Nephron progenitor cell (in vitro differentiated cells): ENCODE measurements around the gene LRRC32.

ENCODE experiments used
- DNase-seq: peaks from one replicate; pipeline ENCODE4 v3.0.0; 2021
- H3K27ac Mint-ChIP-seq: 2 replicates; pipeline ENCODE4 v1.8.0; 2021; ENCODE audit warnings: mild to moderate bottlenecking, moderate library complexity, mixed read lengths
- H3K27me3 Mint-ChIP-seq: 2 replicates; pipeline ENCODE4 v1.8.0; 2021; ENCODE audit warnings: mild to moderate bottlenecking, low read depth, mixed read lengths; ENCODE audit not compliant: poor library complexity
- H3K36me3 Mint-ChIP-seq: 2 replicates; pipeline ENCODE4 v1.8.0; 2021; ENCODE audit warnings: low read depth, mixed read lengths
- H3K4me1 Mint-ChIP-seq: 2 replicates; pipeline ENCODE4 v1.8.0; 2021; ENCODE audit warnings: mixed read lengths
- H3K4me3 Mint-ChIP-seq: 2 replicates; pipeline ENCODE4 v1.8.0; 2021; ENCODE audit warnings: mild to moderate bottlenecking, moderate library complexity, mixed read lengths
- H3K9me3 Mint-ChIP-seq: 2 replicates; pipeline ENCODE4 v1.8.0; 2021; ENCODE audit warnings: mild to moderate bottlenecking, moderate library complexity, mixed read lengths
- CTCF ChIP-seq: fragments of 200-600 bp; sonication (generic); IDR thresholded peaks from 2 replicates; pipeline ENCODE4 v1.5.0; 2021; ENCODE audit warnings: antibody characterized with exemption

LRRC32 gene

GRCh38 chr11:76626921-76627401 is 43.6 kb downstream of the LRRC32 start:
- DNase-seq: no peak
- Mint-ChIP-seq H3K27me3 (peaks cover 11% of the 10 kb centered on the region), H3K4me1 (peaks cover 27% of the 10 kb centered on the region), H3K9me3 (peaks cover 4% of the 10 kb centered on the region), H3K4me3 (no peak overlapping the region), H3K27ac (no peak overlapping the region), H3K36me3 (no peaks in the 10 kb centered on the region)
- TF ChIP-seq CTCF: no peak

GRCh38 chr11:76626266-76626665 is 44.3 kb downstream of the LRRC32 start:
- Mint-ChIP-seq H3K4me1 (peaks cover 31% of the 10 kb centered on the region), H3K9me3 (peaks cover 4% of the 10 kb centered on the region), H3K27me3 (peaks cover 11% of the 10 kb centered on the region)

GRCh38 chr11:76625472-76626186 is 44.9 kb downstream of the LRRC32 start:
- Mint-ChIP-seq H3K27me3 (peaks cover 11% of the 10 kb centered on the region), H3K4me1 (peaks cover 30% of the 10 kb centered on the region), H3K9me3 (peaks cover 4% of the 10 kb centered on the region), H3K27ac (no peak overlapping the region), H3K4me3 (no peak overlapping the region), H3K36me3 (no peaks in the 10 kb centered on the region)
- TF ChIP-seq CTCF: no peak
- no peak for DNase-seq

More at GRCh38 chr11:76626266-76626665, 44.3 kb downstream of the LRRC32 start:
- H3K36me3 Mint-ChIP-seq: no peaks in the 10 kb centered on the region
- no peak overlapping the region for H3K4me3 Mint-ChIP-seq
- DNase-seq: no peak
- no peak for TF ChIP-seq CTCF
- H3K27ac Mint-ChIP-seq: no peak overlapping the region

- Mint-ChIP-seq H3K36me3 (no peaks in the 10 kb centered on the region), H3K27ac (no peak overlapping the region), H3K4me3 (no peak overlapping the region), H3K4me1 (peaks cover 22% of the 10 kb centered on the region), H3K9me3 (peaks cover 4% of the 10 kb centered on the region), H3K27me3 (peaks cover 11% of the 10 kb centered on the region)
- no peak for TF ChIP-seq CTCF
- DNase-seq: no peak
Observed at GRCh38 chr11:76624500-76625379, 45.8 kb downstream of the LRRC32 start.

GRCh38 chr11:76623884-76624419 is 46.6 kb downstream of the LRRC32 start:
- Mint-ChIP-seq H3K36me3 (no peaks in the 10 kb centered on the region), H3K27me3 (peaks cover 11% of the 10 kb centered on the region), H3K9me3 (peaks cover 6% of the 10 kb centered on the region), H3K4me3 (no peak overlapping the region), H3K4me1 (peaks cover 22% of the 10 kb centered on the region), H3K27ac (no peak overlapping the region)
- DNase-seq: no peak
- TF ChIP-seq CTCF: no peak
